ENCODE data around the gene MYOF.

DNA sequence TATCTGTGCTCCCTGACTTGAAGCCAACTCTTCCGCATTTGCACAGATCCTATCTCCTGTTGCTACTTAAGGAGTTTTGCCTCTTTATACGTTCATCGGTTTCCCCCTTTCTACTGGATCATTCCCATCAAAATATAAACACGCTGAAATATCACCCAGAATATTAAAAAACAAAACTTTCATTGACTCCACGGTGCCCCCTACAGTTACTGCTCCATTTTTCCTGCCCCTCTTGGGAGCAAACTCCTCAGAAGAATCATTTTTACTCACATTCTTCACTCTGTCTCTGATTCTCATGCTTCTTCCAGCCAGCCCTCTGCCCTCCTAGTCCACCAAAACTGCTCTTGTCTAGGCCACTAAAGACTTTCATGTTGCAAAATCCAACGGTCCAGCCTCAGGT, 66.4 kb downstream of the MYOF start:
- TF ChIP-seq, protein P1, sequence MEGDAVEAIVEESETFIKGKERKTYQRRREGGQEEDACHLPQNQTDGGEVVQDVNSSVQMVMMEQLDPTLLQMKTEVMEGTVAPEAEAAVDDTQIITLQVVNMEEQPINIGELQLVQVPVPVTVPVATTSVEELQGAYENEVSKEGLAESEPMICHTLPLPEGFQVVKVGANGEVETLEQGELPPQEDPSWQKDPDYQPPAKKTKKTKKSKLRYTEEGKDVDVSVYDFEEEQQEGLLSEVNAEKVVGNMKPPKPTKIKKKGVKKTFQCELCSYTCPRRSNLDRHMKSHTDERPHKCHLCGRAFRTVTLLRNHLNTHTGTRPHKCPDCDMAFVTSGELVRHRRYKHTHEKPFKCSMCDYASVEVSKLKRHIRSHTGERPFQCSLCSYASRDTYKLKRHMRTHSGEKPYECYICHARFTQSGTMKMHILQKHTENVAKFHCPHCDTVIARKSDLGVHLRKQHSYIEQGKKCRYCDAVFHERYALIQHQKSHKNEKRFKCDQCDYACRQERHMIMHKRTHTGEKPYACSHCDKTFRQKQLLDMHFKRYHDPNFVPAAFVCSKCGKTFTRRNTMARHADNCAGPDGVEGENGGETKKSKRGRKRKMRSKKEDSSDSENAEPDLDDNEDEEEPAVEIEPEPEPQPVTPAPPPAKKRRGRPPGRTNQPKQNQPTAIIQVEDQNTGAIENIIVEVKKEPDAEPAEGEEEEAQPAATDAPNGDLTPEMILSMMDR (IDR thresholded peaks at IDR 0.05), result peak; percentile 32
- no peak for TF ChIP-seq ZFX (IDR thresholded peaks at IDR 0.05; ENCODE audit: borderline replicate concordance)
